ENCODE results near the gene JAG2.

Gene JAG2

DNA sequence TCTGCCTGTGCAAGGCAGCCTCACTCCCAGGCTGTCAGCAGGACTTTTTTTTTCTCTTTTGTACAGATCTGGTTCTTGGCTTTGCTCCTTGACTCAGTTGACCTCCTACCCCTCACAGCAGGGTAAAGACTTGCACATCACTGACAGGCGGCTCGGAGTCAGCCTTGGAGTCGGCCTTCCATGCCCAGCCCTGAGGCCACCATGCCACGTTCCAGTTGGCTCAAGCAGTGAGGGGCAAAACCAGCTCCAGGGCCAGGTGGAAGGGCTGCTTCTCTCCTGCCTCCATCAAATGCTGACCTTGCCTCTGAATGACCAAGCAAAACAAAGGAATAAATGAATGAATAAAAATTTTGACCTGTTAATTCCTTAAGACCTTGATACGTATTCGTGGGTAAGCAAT is 27.6 kb downstream of the JAG2 start:
- H3K4me3 ChIP-seq (ENCODE audit: low read depth, low read length): no peak overlapping the region
- TF ChIP-seq, protein P1, sequence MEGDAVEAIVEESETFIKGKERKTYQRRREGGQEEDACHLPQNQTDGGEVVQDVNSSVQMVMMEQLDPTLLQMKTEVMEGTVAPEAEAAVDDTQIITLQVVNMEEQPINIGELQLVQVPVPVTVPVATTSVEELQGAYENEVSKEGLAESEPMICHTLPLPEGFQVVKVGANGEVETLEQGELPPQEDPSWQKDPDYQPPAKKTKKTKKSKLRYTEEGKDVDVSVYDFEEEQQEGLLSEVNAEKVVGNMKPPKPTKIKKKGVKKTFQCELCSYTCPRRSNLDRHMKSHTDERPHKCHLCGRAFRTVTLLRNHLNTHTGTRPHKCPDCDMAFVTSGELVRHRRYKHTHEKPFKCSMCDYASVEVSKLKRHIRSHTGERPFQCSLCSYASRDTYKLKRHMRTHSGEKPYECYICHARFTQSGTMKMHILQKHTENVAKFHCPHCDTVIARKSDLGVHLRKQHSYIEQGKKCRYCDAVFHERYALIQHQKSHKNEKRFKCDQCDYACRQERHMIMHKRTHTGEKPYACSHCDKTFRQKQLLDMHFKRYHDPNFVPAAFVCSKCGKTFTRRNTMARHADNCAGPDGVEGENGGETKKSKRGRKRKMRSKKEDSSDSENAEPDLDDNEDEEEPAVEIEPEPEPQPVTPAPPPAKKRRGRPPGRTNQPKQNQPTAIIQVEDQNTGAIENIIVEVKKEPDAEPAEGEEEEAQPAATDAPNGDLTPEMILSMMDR (IDR thresholded peaks at IDR 0.05; ENCODE audit: low read depth, low read length): no peak

GRCh38 chr14:105140581-105140980 is 28.0 kb downstream of the JAG2 start:
- H3K4me3 ChIP-seq (ENCODE audit: low read depth, low read length): no peak overlapping the region
- TF ChIP-seq, protein P1 (IDR thresholded peaks at IDR 0.05; ENCODE audit: low read depth, low read length): no peak

DNA sequence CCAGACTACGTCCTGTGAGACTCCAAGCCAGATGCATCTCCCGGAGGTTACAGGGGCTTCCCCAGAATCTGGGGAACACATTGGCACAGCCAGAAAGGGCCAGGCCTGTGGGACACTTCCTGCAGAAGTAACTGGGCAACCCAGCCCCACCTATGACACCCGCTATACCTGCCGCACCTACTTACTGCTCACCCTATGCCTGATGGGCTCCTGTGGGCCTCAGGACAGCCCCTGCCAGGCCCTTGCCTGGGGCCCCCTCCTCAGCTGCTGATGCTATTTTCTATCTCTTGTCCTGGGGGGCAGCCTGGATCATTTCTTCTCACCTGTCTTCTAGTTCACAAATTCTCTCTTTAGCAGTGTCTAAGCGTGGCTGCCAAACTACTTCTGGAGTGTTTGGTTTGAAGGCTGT is 28.7 kb downstream of the JAG2 start:
- H3K4me3 ChIP-seq (ENCODE audit: low read depth, low read length): no peak overlapping the region
- TF ChIP-seq, protein P1 (IDR thresholded peaks at IDR 0.05; ENCODE audit: low read depth, low read length): no peak

- no peak overlapping the region for H3K4me3 ChIP-seq (ENCODE audit: low read depth, low read length)
- TF ChIP-seq, protein P1 (IDR thresholded peaks at IDR 0.05; ENCODE audit: low read depth, low read length): no peak
These were observed 29.3 kb downstream of the JAG2 start for GRCh38 chr14:105139212-105139825.

DNA sequence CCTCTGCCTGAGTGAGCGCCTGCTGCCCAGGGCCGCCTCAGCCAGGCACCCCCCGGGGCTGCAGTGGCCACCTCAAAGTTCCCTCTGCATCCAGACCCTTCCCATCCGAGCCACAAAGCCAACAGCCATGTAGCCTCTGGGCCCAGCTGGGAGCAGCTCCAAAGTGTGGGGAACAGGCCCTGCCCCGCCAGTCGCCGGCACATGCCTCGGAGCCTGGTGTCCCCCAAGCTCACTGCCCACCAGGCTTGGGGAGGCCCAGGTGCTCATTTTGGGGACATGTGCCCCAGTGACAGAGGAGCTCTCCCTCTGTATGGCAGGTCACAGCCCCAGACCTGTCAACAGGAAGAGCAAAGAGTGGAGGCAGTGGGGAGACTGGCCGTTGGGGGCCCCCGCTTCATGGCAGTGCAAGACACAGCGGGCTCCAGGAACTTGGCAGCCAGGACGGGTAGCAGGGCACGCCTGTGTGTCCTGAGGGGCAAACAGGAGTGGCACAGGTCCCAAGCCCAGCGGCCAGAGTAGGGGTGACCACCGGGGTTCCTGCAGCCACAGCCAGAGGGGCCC is 29.9 kb downstream of the JAG2 start:
- TF ChIP-seq, protein P1 (IDR thresholded peaks at IDR 0.05; ENCODE audit: low read depth, low read length): no peak
- H3K4me3 ChIP-seq (ENCODE audit: low read depth, low read length): no peak overlapping the region

GRCh38 chr14:105138021-105138541 is 30.5 kb downstream of the JAG2 start:
- TF ChIP-seq, protein P1 (IDR thresholded peaks at IDR 0.05; ENCODE audit: low read depth, low read length): no peak
- H3K4me3 ChIP-seq (ENCODE audit: low read depth, low read length): no peak overlapping the region

- no peak overlapping the region for H3K4me3 ChIP-seq (ENCODE audit: low read depth, low read length)
- TF ChIP-seq, protein P1 (IDR thresholded peaks at IDR 0.05; ENCODE audit: low read depth, low read length): no peak
These were observed 31.0 kb downstream of the JAG2 start for GRCh38 chr14:105137481-105138020.
